Activated naive CD8-positive, alpha-beta T cell treated with anti-CD3 and anti-CD28 coated beads, Interleukin-2, amount 50 U/mL, for 16 hours (primary cell): ENCODE data around the gene KANTR.
"Not testable (repeated sequence)": the region's sequence is repeated elsewhere in the genome, so short reads cannot be mapped to it uniquely, and the experiment has no call there.

Experiments
- DNase-seq: peaks from one replicate; pipeline ENCODE4 v3.0.0-alpha.2; 2020; ENCODE audit warnings: low read depth, low spot score

The KANTR gene

DNA sequence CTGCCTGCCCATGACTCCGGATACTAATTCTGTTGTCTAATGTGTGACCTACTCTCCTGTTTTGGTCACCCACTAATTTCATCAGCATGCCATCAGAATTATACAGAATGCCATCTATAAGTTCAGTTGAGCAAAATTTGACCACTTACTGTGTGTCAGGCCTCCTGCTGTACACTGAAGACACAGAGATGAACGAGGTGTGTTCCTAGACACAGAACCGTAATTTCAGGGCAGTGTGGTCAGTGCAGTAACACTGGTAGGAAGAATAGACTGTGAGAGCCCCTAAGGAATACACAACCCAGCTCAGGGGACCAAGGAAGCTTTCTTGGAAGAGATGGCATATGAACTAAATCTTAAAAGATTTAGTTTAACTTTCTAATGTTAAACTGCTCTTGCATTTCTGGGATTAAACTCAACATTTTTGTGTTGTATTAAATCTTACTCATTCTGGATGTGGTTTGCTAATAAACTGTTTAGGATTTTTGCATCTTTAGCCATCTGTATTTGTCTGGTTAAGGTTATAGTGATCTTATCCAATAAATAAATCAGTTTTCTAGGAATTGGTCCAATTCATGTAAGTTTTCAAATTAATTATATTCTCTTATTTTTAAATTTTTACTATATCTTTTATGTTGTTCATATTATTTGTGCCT is 34.3 kb downstream of the KANTR start:
- no peak for DNase-seq

GRCh38 chrX:53133400-53133799 is 39.5 kb downstream of the KANTR start:
- DNase-seq = no peak

DNA sequence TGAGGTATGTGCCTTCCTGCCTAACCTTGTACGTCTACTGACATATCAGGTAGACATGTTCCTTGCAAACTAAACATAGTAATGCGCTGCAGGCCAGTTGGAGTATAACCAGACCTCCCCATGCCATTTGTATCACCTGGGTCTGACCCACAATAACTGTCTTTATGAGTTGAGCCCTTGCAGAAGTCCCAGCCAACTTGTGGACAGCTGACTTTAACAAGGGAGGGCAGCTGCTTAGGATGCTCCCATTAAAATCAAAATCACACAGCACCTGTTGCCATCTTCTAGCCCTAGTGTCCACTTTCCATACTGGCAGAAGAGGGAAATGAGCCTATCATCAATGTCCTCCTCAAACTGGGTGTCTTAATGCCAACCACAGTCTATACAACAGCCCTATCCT is 41.6 kb downstream of the KANTR start:
- DNase-seq = no peak

GRCh38 chrX:53153581-53153980 is 59.6 kb downstream of the KANTR start:
- DNase-seq = no peak

GRCh38 chrX:53155512-53156206 is 61.7 kb downstream of the KANTR start:
- no peak for DNase-seq

- no peak for DNase-seq
These were observed 62.3 kb downstream of the KANTR start for GRCh38 chrX:53156207-53156596.

- DNase-seq = no peak
These were observed 65.2 kb downstream of the KANTR start for GRCh38 chrX:53159184-53159583.

DNA sequence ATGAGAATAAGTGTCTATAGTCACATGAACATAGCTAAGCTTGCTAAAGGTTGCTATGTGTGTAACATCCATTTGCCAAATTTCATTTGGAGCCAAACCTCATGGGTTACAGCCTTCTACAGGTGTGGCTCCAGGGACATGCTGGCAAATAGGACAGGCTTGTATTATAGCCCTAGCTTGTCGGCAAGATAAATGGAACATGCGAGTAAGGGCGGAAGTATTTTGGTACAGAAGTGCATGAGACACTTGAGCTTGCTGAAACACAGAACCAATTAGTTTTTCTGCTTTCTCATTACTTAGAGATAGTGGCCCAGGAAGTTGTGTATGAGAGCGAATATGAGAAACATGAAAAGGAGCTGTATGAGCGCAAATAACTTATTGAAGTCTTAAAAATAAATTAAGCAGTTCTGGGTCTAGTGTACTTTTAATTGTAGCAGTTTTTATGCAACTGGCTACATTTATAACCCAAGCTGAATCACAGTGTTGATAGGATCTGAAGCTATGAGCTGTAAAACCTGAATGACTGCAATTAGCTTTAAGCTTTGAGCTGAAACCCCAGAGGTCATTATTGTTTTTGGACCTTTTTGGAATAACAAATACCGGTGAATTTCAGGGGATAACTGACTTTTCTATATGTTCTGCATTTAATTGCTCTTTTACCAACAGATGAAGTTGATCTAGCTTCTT is 66.5 kb downstream of the KANTR start:
- DNase-seq = no peak

DNA sequence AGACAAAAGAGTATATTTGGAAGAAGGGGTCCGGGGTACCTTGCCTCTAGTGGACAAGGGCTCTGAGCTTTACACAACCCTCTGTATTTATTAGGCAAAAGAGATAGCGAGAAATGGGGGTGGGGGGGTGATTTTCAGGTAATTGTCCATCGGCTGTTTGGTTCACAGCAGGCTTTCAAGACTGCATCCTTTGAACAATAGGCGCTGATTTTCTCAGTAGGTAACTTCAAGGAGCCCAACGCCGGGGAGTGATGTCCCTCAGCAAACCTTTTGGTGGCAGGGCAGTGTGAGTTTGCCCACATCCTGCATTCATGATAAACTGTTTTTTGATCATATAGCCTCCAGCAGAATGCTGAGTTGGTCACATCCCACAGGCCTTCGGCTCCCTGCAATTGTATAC is 69.5 kb downstream of the KANTR start:
- DNase-seq = no peak

DNA sequence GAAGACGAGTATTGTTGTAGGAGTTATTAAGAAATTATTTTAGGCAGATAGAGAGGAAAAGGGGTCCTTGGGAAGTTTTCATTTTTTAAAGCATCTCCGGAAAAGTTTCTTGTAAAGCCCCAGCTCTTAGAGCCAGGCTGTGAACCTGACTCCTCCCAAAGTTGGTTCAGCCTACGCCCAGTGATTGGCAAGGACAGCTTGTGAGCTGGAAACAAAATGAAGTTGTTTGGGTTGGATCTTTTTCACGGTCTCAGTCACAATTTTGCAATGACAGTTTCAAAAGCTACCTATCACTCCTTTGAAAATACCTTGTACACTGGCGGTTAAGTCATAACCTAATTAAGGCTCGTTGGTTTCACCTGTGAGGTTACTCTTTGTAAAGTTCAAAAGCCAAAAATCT is 70.6 kb downstream of the KANTR start:
- DNase-seq = not testable (repeated sequence)

DNA sequence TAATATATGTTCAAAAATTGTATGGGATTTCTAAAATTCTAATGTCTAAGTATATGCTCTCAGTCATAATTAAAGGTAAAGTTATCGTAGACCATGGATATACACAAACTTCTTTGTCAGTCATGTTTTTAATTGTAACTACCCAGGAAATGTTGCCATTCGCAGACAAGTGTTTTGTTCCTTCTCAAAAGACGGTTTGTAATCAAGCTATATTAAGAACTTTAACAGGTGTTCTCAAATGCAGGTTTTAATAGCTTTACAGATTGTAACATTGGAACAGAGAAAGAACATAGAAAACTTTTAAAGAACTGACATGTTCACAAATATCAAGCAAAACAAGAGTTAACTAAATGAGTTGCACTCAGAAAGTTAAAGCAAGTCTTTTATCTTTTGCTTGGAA is 72.2 kb downstream of the KANTR start:
- DNase-seq = no peak

DNA sequence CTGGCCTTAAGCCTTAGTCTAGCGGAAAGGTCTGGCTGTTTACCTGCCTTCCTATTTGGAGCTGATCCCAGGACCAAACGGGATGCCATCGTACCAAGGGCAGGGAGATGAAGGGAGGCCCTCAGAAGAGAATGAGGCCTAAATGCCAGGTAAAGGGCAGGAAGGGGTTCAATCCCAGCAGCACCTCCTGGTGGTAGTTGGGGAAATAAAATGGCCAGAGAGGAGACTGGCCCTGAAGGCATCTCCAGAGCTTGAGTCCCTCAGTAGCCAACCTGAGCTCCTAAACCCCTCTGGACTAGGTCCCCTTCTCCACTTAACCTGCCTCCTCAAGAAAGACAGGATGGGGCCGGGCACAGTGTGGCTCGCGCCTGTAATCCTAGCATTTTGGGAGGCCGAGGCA is 77.4 kb downstream of the KANTR start:
- no peak for DNase-seq
